Fibroblast of mammary gland (primary cell): Measurements from ENCODE around the gene IGSF23.
A peak's percentile ranks its signal among the peaks of the same experiment; 100 is the strongest.

Experiments used
- DNase-seq: peaks from one replicate; pipeline ENCODE4 v3.0.0-alpha.2; 2010; ENCODE audit warnings: low read depth
- H3K4me3 ChIP-seq: 2 replicates; pipeline ENCODE4 v1.5.1; 2011; ENCODE audit warnings: low read depth, mild to moderate bottlenecking, low read length, moderate library complexity; ENCODE audit not compliant: control insufficient read depth
- CTCF ChIP-seq: conservative IDR thresholded peaks from 2 replicates; pipeline ENCODE4 v1.5.1; 2011; ENCODE audit warnings: low read depth, low read length, inconsistent platforms; ENCODE audit not compliant: control insufficient read depth, insufficient read depth

IGSF23 gene

DNA sequence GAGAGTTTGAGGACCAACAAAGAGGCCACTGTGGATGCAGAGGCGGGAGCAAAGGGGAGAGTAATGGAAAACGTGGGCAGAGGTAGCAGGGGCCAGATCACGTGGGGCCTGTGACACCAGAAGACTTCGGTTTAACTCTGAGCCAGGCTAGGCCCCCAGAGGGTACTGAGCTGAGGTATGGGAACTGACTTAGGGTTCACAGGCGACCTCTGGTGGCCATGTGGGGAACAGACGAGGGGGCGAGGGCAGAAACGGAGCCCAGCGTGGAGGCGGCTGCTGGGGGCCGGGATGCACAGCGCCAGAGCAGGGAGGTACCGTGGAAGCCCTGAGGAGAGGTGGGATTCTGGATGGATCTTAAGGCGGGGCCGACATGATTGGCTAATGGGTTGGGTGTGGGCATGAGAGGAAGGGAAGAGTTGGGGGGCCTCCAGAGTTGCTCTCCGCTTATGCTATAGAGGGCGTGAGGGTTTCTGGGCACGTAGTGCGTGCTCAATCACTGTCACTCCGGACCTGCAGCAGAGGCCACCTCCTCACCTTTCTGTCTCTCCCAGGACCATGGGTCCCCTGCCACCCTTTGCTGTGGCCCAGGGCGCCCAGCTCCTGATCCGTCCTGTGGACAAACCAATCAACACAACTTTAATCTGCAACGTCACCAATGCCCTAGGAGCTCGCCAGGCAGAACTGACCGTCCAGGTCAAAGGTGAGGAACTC is 44.0 kb downstream of the IGSF23 start:
- peak; percentile 72 for DNase-seq
- H3K4me3 ChIP-seq = no peak overlapping the region
- peak; percentile 78 for TF ChIP-seq CTCF

GRCh38 chr19:44658069-44658733 is 44.8 kb downstream of the IGSF23 start:
- no peak overlapping the region for H3K4me3 ChIP-seq
- no peak for TF ChIP-seq CTCF
- DNase-seq = no peak

- no peak for TF ChIP-seq CTCF
- DNase-seq = no peak
- no peak overlapping the region for H3K4me3 ChIP-seq
Measured at GRCh38 chr19:44660081-44660480, 46.7 kb downstream of the IGSF23 start.

DNA sequence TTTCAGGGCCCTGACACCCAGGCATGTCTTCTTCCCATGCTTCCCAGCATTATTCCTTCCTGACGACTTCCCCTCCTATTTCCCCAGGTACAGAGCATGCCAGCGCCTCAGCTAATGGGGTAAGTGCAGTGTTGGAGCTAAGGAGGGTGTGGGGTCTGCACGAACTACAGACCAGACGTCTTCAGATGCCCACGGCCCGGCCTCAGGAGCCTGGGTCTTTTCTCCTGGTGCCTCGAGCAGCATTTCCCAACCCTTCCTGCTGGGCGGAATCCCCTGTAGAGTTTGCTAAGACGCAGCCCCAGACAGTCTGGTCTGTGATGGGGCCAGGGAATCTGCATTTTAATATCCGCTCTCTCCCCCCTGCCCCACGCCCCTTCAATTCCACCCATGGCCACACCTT is 47.8 kb downstream of the IGSF23 start:
- DNase-seq = no peak
- H3K4me3 ChIP-seq = no peak overlapping the region
- no peak for TF ChIP-seq CTCF

GRCh38 chr19:44661904-44662303 is 48.5 kb downstream of the IGSF23 start:
- no peak for DNase-seq
- TF ChIP-seq CTCF = no peak
- H3K4me3 ChIP-seq = no peak overlapping the region

GRCh38 chr19:44662691-44663385 is 49.5 kb downstream of the IGSF23 start:
- H3K4me3 ChIP-seq = no peak overlapping the region
- TF ChIP-seq CTCF = no peak
- peak; percentile 27 for DNase-seq
